SH-SY5Y (cell line): Measurements from ENCODE around the gene RYR1.

Source experiments
- GATA2 ChIP-seq: IDR thresholded peaks from 2 replicates; pipeline ENCODE4 v1.6.1; 2011; ENCODE audit warnings: mild to moderate bottlenecking, low read depth, low read length
- GATA3 ChIP-seq: IDR thresholded peaks from 2 replicates; pipeline ENCODE4 v1.6.1; 2011; ENCODE audit warnings: low read depth, mild to moderate bottlenecking, low read length, moderate library complexity

RYR1 gene

GRCh38 chr19:38555200-38555599 is 121.7 kb downstream of the RYR1 start:
- TF ChIP-seq GATA2 = no peak

- no peak for TF ChIP-seq GATA3
- TF ChIP-seq GATA2 = no peak
Measured at GRCh38 chr19:38556521-38557174, 123.2 kb downstream of the RYR1 start.

GRCh38 chr19:38557205-38557799 is 123.8 kb downstream of the RYR1 start:
- TF ChIP-seq GATA2 (no peak), GATA3 (no peak)

GRCh38 chr19:38559428-38560401 is 126.2 kb downstream of the RYR1 start:
- TF ChIP-seq GATA2 (no peak), GATA3 (no peak)

- TF ChIP-seq GATA3 (no peak), GATA2 (no peak)
Measured at GRCh38 chr19:38561053-38561606, 127.6 kb downstream of the RYR1 start.

GRCh38 chr19:38561658-38562057 is 128.2 kb downstream of the RYR1 start:
- no peak for TF ChIP-seq GATA2
- no peak for TF ChIP-seq GATA3

- no peak for TF ChIP-seq GATA3
- TF ChIP-seq GATA2 = no peak
Measured at GRCh38 chr19:38562096-38562495, 128.6 kb downstream of the RYR1 start.

GRCh38 chr19:38563475-38563874 is 130.0 kb downstream of the RYR1 start:
- TF ChIP-seq GATA3 (no peak), GATA2 (no peak)

GRCh38 chr19:38564981-38565690 is 131.6 kb downstream of the RYR1 start:
- TF ChIP-seq GATA2 (no peak), GATA3 (no peak)

- TF ChIP-seq GATA2 = no peak
- TF ChIP-seq GATA3 = no peak
Measured at GRCh38 chr19:38565691-38566105, 132.2 kb downstream of the RYR1 start.

- TF ChIP-seq GATA2 = no peak
Measured at GRCh38 chr19:38569368-38569983, 136.0 kb downstream of the RYR1 start.

GRCh38 chr19:38571682-38572081 is 138.2 kb downstream of the RYR1 start:
- TF ChIP-seq GATA2 = no peak
- TF ChIP-seq GATA3 = no peak

- TF ChIP-seq GATA2 = no peak
- no peak for TF ChIP-seq GATA3
Measured at GRCh38 chr19:38577826-38578225, 144.3 kb downstream of the RYR1 start.

GRCh38 chr19:38580080-38580479 is 146.6 kb downstream of the RYR1 start:
- no peak for TF ChIP-seq GATA3
- TF ChIP-seq GATA2 = no peak
